HepG2 (cell line): ENCODE measurements around the gene RRAD. TPM values are rescaled to one million over a fixed set of nuclear protein-coding genes. Genes with fewer than 3 reads are reported as not detected.

Experiments used
- ARID3A ChIP-seq: IDR thresholded peaks from 2 replicates; pipeline ENCODE4 v1.6.1; 2012; ENCODE audit warnings: low read depth, low read length, improper control_type of control experiment
- ARNTL ChIP-seq: sonication (generic); formaldehyde crosslinking; IDR thresholded peaks from 2 replicates; pipeline ENCODE4 v1.4.0; 2020; ENCODE audit warnings: mild to moderate bottlenecking, missing genetic modification reagents
- BRCA1 ChIP-seq: sonication (generic); formaldehyde crosslinking; IDR thresholded peaks from 2 replicates; pipeline ENCODE4 v1.4.0; 2020; ENCODE audit warnings: missing genetic modification reagents
- CBX5 ChIP-seq: sonication (generic); formaldehyde crosslinking; IDR thresholded peaks from 2 replicates; pipeline ENCODE4 v1.4.0; 2020; ENCODE audit warnings: missing genetic modification reagents, borderline replicate concordance
- FOSL1 ChIP-seq: sonication (generic); formaldehyde crosslinking; IDR thresholded peaks from 2 replicates; pipeline ENCODE4 v1.9.0; 2021; ENCODE audit warnings: missing genetic modification reagents, borderline replicate concordance
- HMG20A ChIP-seq: IDR thresholded peaks from 2 replicates; pipeline ENCODE4 v1.6.1; 2016; ENCODE audit warnings: borderline replicate concordance
- KLF9 ChIP-seq: IDR thresholded peaks from 2 replicates; pipeline ENCODE4 v1.6.1; 2016; ENCODE audit warnings: low read depth
- NFYC ChIP-seq: IDR thresholded peaks from 2 replicates; pipeline ENCODE4 v1.6.1; 2016; ENCODE audit warnings: missing genetic modification reagents, missing compliant biosample characterization
- POGZ ChIP-seq: sonication (generic); formaldehyde crosslinking; IDR thresholded peaks from 2 replicates; pipeline ENCODE4 v1.4.0; 2020; ENCODE audit warnings: mild to moderate bottlenecking, missing genetic modification reagents
- ZNF225 ChIP-seq: sonication (generic); formaldehyde crosslinking; IDR thresholded peaks from 2 replicates; pipeline ENCODE4 v1.4.0; 2020; ENCODE audit warnings: mild to moderate bottlenecking, missing genetic modification reagents
- ZNF329 ChIP-seq: sonication (generic); formaldehyde crosslinking; IDR thresholded peaks from 2 replicates; pipeline ENCODE4 v1.9.0; 2021; ENCODE audit warnings: low read depth, mild to moderate bottlenecking, missing genetic modification reagents
- ZNF382 ChIP-seq: sonication (generic); formaldehyde crosslinking; IDR thresholded peaks from 2 replicates; pipeline ENCODE4 v1.5.0; 2020; ENCODE audit warnings: missing genetic modification reagents, mild to moderate bottlenecking, borderline replicate concordance
- ZNF577 ChIP-seq: sonication (generic); formaldehyde crosslinking; IDR thresholded peaks from 2 replicates; pipeline ENCODE4 v1.4.0; 2020; ENCODE audit warnings: mild to moderate bottlenecking, low read depth, missing genetic modification reagents, borderline replicate concordance
- ZNF788 ChIP-seq: sonication (generic); formaldehyde crosslinking; IDR thresholded peaks from 2 replicates; pipeline ENCODE4 v1.5.0; 2020; ENCODE audit warnings: mild to moderate bottlenecking, missing genetic modification reagents, borderline replicate concordance
- ZSCAN29 ChIP-seq: sonication (generic); formaldehyde crosslinking; conservative IDR thresholded peaks from 2 replicates; pipeline ENCODE4 v1.4.0; 2020; ENCODE audit warnings: mild to moderate bottlenecking, missing genetic modification reagents
- polyA plus RNA-seq, 8 experiments: library from polyadenylated mRNA; depleted of rRNA in 3 of 8; stranded (reverse) in 7 of 8; unstranded in 1 of 8; fragments of >200 nt; fragmentation: Illumina TruSeq in 4 of 8; extraction: Trizol in 4 of 8; gene quantifications; 2 replicates each; pipeline versions ENCODE4 v1.2.1 to v1.2.3, GENCODE V29; 2011 to 2016; ENCODE audit warnings: low read depth in 4 of 8, missing spikeins in 1 of 8, mixed read lengths in 1 of 8; ENCODE audit not compliant: insufficient read depth in 1 of 8
- total RNA-seq, 5 experiments: library from RNA; depleted of rRNA; stranded (reverse); fragments of >200 nt; fragmentation: Illumina TruSeq; extraction: Trizol; gene quantifications; 2 replicates each; pipeline ENCODE4 v1.2.3, GENCODE V29; 2016; ENCODE audit warnings: low read depth in 1 of 5
- TF ChIP-seq, protein P1 (sequence below): sonication (generic); formaldehyde crosslinking; IDR thresholded peaks from 2 replicates; pipeline ENCODE4 v1.5.0; 2020; ENCODE audit warnings: missing genetic modification reagents, mild to moderate bottlenecking, borderline replicate concordance
- TF ChIP-seq, protein P2 (sequence below): sonication (generic); formaldehyde crosslinking; IDR thresholded peaks from 2 replicates; pipeline ENCODE4 v1.4.0; 2020; ENCODE audit warnings: missing genetic modification reagents
- TF ChIP-seq, protein P3 (sequence below): sonication (generic); formaldehyde crosslinking; IDR thresholded peaks from 2 replicates; pipeline ENCODE4 v1.5.1; 2020; ENCODE audit warnings: missing genetic modification reagents, mild to moderate bottlenecking, borderline replicate concordance
- TF ChIP-seq, protein P4 (sequence below): IDR thresholded peaks from 2 replicates; pipeline ENCODE4 v1.6.1; 2016

RRAD gene
- total and polyA plus RNA-seq, 2 of the 13 experiments (the other 11 are each of a cell fraction or from before 2014, with no cell fraction given) = 0.80 to 1.1 TPM

DNA sequence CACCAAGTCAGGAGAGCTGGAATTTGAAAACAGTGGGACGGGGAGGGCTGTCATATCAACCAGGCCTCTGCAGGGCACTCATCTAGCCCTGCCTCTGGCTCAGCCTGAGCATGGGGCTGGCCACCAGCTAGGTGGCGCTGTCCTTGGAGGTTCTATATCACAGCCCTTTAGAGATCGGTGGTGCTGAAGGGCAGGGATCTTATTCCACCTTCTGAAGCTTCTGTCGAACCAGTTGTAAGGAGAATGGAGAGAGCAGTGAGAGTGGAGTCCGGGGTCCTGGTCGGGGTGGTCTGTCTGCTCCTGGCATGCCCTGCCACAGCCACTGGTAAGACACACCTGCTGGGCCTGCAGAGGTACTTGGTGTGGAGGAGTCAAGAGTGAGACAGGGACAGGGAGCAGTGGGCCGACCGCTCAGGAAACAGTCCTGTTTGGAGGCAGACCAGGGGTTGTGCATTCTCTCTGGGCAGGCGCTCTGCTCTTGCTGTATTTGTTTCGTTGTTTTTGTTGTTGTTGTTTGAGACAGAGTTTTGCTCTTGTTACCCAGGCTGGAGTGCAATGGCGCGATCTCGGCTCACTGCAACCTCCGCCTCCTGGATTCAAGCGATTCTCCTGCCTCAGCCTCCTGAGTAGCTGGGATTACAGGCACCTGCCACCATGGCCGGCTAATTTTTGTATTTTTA lies 35.9 kb upstream of the RRAD start, which contains the start of gene CES3 (continued):
- TF ChIP-seq, protein P1, sequence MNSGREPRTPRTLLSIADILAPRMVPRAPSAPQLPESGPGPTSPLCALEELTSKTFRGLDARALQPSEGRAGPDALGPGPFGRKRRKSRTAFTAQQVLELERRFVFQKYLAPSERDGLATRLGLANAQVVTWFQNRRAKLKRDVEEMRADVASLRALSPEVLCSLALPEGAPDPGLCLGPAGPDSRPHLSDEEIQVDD (CRISPR knock-in tag) = no peak
- TF ChIP-seq ZNF382 (CRISPR knock-in tag) = no peak
- peak; percentile 81 for TF ChIP-seq ZSCAN29 (CRISPR knock-in tag)
- TF ChIP-seq, protein P2, sequence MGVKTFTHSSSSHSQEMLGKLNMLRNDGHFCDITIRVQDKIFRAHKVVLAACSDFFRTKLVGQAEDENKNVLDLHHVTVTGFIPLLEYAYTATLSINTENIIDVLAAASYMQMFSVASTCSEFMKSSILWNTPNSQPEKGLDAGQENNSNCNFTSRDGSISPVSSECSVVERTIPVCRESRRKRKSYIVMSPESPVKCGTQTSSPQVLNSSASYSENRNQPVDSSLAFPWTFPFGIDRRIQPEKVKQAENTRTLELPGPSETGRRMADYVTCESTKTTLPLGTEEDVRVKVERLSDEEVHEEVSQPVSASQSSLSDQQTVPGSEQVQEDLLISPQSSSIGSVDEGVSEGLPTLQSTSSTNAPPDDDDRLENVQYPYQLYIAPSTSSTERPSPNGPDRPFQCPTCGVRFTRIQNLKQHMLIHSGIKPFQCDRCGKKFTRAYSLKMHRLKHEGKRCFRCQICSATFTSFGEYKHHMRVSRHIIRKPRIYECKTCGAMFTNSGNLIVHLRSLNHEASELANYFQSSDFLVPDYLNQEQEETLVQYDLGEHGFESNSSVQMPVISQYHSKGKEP (CRISPR knock-in tag) = no peak
- no peak for TF ChIP-seq FOSL1 (CRISPR knock-in tag)
- no peak for TF ChIP-seq NFYC (CRISPR knock-in tag)
- TF ChIP-seq CBX5 (CRISPR knock-in tag) = no peak
- no peak; the same call in 1 of the 2 replicates for TF ChIP-seq ZNF788
- TF ChIP-seq HMG20A (CRISPR knock-in tag) = 0 out of 2 replicates have a peak, but pooled peaks have one; percentile 11
- no peak for TF ChIP-seq ZNF329 (CRISPR knock-in tag)
- peak; percentile 59; the same call in 1 of the 2 replicates for TF ChIP-seq ARNTL
- TF ChIP-seq POGZ (CRISPR knock-in tag) = no peak
- TF ChIP-seq ZNF577 (CRISPR knock-in tag) = no peak
- peak; percentile 53; the same call in 1 of the 2 replicates for TF ChIP-seq ARID3A
- peak; percentile 81; the same call in 1 of the 2 replicates for TF ChIP-seq ZNF225 (CRISPR knock-in tag)
- TF ChIP-seq, protein P3, sequence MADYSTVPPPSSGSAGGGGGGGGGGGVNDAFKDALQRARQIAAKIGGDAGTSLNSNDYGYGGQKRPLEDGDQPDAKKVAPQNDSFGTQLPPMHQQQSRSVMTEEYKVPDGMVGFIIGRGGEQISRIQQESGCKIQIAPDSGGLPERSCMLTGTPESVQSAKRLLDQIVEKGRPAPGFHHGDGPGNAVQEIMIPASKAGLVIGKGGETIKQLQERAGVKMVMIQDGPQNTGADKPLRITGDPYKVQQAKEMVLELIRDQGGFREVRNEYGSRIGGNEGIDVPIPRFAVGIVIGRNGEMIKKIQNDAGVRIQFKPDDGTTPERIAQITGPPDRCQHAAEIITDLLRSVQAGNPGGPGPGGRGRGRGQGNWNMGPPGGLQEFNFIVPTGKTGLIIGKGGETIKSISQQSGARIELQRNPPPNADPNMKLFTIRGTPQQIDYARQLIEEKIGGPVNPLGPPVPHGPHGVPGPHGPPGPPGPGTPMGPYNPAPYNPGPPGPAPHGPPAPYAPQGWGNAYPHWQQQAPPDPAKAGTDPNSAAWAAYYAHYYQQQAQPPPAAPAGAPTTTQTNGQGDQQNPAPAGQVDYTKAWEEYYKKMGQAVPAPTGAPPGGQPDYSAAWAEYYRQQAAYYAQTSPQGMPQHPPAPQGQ (CRISPR knock-in tag) = no peak
- 0 out of 2 replicates have a peak, but pooled peaks have one; percentile 41 for TF ChIP-seq BRCA1 (CRISPR knock-in tag)
- no peak for TF ChIP-seq KLF9
- TF ChIP-seq, protein P4, sequence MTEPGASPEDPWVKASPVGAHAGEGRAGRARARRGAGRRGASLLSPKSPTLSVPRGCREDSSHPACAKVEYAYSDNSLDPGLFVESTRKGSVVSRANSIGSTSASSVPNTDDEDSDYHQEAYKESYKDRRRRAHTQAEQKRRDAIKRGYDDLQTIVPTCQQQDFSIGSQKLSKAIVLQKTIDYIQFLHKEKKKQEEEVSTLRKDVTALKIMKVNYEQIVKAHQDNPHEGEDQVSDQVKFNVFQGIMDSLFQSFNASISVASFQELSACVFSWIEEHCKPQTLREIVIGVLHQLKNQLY (CRISPR knock-in tag) = no peak
